ENCODE measurements around the gene THSD4. TPM values are rescaled to one million over a fixed set of nuclear protein-coding genes. Genes with fewer than 3 reads are reported as not detected.

THSD4 gene
- total RNA-seq, 1 donor from 2014 or later = 73.5 TPM

GRCh38 chr15:71079208-71080044 lies 35.8 kb upstream of the THSD4 start:
- TF ChIP-seq CTCF (conservative IDR thresholded peaks at IDR 0.05; ENCODE audit: low read depth, low read length) = no peak
- no peak overlapping the region for H3K4me3 ChIP-seq (ENCODE audit: low read depth, low read length)
- DNase-seq (ENCODE audit: low read depth) = no peak

GRCh38 chr15:71080166-71080565 lies 35.1 kb upstream of the THSD4 start:
- no peak for TF ChIP-seq CTCF (conservative IDR thresholded peaks at IDR 0.05; ENCODE audit: low read depth, low read length)
- no peak for DNase-seq (ENCODE audit: low read depth)
- no peak overlapping the region for H3K4me3 ChIP-seq (ENCODE audit: low read depth, low read length)

GRCh38 chr15:71080705-71081104 lies 34.6 kb upstream of the THSD4 start:
- TF ChIP-seq CTCF (conservative IDR thresholded peaks at IDR 0.05; ENCODE audit: low read depth, low read length) = no peak
- no peak overlapping the region for H3K4me3 ChIP-seq (ENCODE audit: low read depth, low read length)
- DNase-seq (ENCODE audit: low read depth) = peak; percentile 54

GRCh38 chr15:71082803-71083202 lies 32.5 kb upstream of the THSD4 start:
- no peak for DNase-seq (ENCODE audit: low read depth)
- no peak overlapping the region for H3K4me3 ChIP-seq (ENCODE audit: low read depth, low read length)
- no peak for TF ChIP-seq CTCF (conservative IDR thresholded peaks at IDR 0.05; ENCODE audit: low read depth, low read length)

GRCh38 chr15:71083349-71083748 lies 31.9 kb upstream of the THSD4 start:
- no peak for DNase-seq (ENCODE audit: low read depth)
- no peak for TF ChIP-seq CTCF (conservative IDR thresholded peaks at IDR 0.05; ENCODE audit: low read depth, low read length)
- H3K4me3 ChIP-seq (ENCODE audit: low read depth, low read length) = no peak overlapping the region

- no peak overlapping the region for H3K4me3 ChIP-seq (ENCODE audit: low read depth, low read length)
- DNase-seq (ENCODE audit: low read depth) = no peak
- TF ChIP-seq CTCF (conservative IDR thresholded peaks at IDR 0.05; ENCODE audit: low read depth, low read length) = no peak
Observed at GRCh38 chr15:71084264-71084663, 31.0 kb upstream of the THSD4 start.

- TF ChIP-seq CTCF (conservative IDR thresholded peaks at IDR 0.05; ENCODE audit: low read depth, low read length) = no peak
- H3K4me3 ChIP-seq (ENCODE audit: low read depth, low read length) = no peak overlapping the region
- no peak for DNase-seq (ENCODE audit: low read depth)
Observed at GRCh38 chr15:71085809-71086208, 29.5 kb upstream of the THSD4 start.

Measured in epithelial cell of proximal tubule (primary cell).